Measurements from ENCODE around the gene QRICH1.
A peak's percentile ranks its signal among the peaks of the same experiment; 100 is the strongest.

The QRICH1 gene

DNA sequence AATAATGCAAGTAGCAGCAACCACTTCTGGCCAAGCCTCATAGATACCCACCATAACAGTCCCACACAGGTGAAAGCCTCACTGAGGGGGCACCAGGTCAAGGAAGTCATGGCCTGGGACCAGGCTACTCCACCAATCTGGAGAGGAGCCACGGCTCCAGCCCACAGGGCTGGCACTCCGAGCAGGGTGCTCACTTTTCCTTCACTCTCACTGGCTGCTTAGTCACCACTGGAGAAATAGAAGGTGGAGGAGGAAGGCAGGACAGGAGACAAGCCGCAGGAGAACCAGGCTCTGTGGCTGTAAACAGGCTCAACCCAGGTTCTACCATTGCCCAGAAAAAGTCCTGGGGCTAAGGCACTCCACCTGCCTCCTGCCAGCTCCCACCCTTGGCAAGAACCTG, 25.6 kb upstream of the QRICH1 start:
- DNase-seq = no peak

DNA sequence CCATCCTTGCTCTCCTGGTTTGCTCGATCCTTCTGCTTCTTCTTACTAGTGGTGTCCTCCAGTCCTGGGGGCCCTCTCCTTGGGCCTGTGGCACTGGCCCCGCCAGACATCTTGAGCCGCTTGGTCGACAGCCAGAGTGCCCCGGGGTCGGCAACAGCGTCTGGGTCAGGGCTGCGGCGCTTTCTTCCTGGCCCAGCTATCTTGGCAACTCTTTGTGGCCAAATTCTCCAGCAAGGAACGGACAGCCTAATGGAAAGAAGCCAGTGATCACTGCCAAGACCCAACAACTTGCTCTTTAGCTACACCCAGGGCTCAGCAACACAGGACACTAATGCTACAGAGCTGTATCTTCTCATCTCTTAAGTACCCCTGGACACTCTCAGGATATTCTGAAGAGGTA, 25.2 kb upstream of the QRICH1 start:
- no peak for DNase-seq

DNA sequence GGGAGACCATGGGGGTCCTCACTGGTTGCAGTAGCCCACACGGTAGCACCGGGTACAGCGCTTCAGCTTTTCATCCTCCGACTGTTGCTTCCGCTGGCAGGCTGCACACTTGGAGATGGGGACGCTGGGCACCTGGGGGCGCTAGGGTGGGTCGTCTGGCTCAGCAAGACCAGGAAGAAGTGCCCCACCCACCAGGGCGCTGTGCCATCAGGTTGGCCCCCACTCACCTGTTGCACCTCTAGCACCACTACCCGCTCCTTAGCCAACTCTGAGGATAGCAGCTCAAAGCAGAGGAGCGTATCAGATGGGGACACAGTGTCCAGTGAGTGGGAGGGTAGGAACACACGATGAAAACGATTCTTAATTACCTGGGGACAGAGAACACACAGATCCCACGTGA, 18.4 kb upstream of the QRICH1 start:
- DNase-seq = no peak

DNA sequence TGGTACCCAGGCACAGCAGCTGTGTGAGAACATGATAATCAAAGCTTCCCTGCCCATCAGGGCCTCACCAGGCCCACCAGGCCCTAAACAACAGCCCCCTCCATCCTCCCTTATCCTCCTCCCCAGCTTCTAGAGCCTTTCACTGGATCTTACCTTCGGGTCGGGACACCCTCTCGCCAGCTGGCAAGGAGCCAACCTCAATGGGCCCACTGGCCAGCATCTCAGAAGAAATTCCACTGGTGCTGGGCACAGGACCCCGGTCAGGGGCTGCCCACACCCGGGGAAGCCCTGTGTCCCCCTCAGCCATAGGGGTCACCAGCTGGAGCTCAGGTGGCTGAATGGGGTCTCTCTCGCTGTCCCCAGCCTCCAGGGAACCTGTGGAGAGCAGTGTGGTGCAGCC, 17.5 kb upstream of the QRICH1 start:
- no peak for DNase-seq

DNA sequence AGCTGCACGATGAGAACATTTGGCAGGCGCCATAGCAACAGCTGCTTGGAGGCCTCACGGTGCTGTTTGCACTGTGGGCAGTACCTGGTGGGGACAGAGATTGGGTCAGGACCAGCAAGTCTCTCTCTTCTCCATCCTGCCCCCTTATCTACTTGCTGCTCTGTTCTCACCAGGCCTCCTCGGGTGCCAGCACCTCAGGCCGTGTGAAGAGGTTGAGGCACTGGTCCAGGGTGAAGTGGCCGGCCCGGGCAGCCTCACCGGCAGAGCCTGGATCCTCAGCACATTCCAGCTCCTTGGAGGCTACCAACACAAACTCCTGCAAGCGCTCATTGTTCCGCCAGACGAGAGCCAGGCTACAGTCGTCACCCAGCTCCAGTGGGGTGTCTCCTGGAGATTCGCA, 16.9 kb upstream of the QRICH1 start:
- no peak for DNase-seq

DNA sequence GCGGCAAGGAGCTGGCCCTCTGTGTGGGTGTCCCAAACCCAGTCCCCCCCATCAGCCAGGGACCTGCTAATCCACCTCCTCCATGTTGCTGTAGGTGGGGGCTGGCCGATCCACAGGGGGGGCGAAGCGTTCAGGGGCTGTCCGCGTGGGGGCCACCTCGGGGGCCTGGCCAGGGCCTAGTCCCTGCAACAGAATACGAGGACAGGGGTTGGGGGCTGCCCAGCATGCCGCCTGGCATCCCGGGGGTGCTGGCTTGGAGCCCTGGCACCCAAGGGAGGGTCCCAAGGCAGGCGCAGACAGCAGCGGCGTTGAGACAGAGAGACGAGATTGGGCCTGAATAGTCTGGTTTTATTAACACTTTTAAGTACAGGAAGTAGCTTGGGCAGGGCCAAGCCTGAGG, 14.5 kb upstream of the QRICH1 start:
- no peak for DNase-seq

DNA sequence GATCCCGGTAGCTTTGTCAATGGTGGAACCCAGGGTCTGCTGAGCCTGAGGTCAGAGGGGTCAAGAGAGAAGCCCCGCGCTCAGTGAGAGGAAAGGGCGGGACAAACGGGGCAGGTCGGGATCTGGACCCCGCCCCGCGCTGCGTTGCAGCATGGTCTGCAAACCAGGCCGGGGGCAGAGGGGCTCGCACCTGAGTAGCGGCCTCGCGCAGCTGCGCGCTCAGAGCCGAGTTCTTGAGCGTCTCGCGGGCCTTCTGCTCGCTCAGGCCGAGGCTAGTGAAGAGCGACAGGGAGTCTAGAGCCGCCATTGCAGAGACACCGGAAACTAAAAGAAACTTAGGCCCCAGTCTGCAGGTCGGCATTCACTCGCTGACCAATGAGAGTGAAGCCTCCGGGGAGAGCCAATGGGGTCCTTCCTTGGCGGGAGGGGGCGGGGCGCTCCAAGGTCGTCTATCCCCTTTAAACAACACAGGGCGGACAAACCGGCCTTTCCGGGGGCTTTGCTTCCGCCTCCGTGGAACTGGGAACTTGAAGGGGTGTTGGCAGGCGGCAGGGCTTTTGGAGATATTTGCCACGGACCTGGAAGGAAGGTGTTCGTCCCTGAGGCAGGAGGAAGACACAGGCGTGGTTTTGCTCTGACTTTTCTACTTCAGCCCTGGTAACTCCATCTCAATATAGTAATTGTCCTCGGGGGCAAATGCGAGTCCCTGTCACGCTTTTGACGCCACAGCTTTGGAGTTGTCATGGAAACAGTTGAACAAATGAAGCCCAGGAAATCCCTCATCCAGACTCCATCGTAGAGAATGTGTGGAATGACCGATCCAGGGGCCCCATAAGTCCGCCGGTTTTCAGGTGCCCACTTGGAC, 10.8 kb upstream of the QRICH1 start, which contains the start of gene QARS1:
TSS of gene QARS1 (minus strand) at position 331 of the 865 bp plus-strand sequence. CDS start at position 307, 24 bp downstream.
- peak; percentile 95 for DNase-seq

DNA sequence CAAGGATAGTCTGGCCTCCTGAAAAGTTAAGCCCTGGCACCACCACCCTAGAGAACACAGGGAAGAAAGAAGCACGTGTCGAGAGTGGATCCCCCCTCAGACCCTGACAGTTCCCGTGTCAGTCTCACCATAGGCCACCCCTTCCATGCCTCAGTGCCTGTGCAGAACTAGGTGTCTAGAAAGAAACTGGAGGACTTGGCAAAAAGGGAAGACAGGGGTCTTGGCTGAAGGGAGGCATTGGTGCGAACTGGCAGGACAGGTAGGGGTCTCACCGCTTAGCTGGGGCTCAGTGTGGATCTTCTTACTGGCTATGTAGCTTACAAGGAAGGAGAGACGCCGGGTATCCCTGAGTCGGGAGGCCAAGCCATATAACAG, 10.2 kb upstream of the QRICH1 start:
- DNase-seq = no peak

DNA sequence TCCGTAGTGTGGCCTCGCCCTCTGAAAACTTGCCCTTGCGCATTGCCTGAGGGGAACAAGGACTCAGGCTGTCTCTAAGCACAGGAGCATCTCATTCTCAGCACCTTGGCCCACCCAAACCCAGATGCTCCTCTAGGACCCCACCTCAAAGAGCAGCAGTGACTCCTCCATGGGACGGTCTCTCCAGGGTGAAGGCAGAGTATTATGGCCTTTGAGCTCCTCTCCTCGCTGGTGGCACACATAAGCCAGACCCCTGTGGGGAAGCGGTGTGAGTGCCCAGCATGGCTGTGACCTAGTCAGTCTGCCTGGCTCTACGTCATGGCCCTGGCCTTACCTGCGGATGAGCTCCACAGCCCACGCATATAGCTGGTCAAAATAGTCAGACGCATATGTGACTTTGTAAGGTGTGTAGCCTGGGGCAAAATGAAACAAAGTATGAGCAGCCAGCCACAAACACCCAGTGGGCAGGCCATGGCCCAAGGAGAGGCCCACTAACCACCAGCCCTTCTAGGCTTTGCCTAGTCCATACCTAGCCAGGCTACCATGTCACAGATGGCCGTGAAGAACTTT, 6.3 kb upstream of the QRICH1 start:
- no peak for DNase-seq

DNA sequence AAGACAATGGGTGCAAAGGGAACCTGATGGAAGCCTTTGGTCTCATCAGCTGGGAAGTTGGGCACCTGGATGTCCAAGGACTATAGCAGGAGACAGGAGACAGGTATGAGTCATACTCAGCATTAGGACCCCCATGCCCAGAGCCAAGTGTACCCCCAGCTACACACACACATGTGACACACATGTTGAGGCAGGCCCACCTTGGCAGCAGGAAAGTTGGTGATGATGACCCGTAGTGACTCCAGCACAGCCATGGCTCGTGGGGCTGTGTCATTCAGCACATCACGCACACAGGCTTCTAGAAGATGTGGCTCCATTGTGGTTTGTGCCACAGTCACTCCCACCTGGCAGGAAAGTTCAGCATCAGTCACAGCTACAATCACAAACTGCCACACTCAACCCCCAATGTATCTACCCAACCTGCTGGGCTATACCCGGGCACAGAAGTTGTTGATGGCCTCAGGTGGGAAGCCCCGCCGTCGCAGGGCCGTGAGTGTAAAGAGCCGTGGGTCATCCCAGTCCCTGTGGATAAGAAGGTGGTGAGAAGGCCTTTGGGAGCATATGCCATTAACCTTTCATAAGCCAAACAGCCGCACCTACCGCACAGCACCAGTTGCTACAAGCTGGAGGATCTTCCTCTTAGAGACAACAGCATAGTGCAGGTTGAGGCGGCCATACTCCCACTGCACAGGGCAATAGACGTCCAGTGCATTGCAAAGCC, 5.2 kb upstream of the QRICH1 start:
- DNase-seq = no peak

DNA sequence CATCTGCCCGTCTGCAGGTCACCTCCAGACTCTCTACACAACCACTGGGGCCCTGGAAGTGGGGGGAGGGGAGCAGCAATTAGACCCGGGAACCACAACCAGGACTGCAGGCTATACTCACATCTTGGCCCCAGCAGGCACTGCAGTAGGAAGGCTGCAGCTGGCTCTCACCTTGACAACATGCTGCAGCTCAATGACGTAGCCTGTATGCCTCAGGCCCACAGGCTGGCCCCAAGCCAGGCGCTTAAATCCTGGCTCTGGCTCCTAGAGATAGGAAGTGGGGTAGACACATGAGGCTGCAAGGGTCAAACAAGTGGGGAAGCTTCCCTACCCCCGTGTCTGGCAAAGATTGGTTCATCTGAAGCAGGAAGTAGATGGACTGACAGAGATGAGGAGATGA, 4.6 kb upstream of the QRICH1 start:
- DNase-seq = peak; percentile 75

DNA sequence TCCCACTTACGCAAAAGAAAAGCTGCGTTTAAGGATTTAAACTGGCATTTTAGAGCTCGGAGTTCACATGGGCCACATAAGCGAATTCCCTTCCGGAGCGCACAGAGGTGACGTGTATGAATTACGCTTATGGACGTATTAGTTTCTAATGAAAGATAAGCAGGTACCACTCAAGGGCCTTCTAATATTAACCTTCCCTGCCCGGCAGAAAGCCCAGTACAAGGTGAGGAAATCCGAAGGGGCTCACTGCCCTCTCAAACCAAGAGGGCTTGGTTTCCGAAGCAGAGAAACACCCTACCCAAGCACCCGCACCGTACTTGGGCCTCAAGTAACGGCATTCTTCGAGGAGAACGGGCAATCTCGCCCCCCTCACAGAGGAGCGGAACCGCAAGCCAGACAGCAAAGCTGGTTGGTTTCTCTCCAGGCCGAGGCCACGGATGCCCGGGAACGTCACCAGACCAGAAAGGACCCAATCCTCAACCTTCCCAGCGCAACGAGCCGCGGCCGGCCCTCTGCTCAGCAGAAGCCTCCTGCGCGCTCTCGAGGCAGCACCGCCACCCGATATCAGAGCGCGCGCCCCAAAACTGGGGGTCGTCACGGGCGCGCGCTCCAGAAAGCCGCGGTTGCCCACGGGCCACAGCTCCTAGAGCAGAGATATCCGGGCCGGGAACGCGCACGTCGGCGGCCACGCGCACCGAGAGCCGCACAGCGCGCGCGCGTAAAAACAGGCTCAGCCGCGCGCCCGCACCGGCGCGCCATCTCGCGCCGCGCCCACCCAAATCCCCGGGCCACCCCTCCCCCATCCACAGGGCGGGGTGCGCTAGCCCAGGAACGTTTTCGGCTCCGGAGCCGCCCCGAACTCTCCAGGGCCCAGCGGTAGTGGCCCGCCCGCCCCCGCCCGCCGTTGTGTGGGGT, 676 bp downstream of the QRICH1 start:
- DNase-seq = peak; percentile 88

DNA sequence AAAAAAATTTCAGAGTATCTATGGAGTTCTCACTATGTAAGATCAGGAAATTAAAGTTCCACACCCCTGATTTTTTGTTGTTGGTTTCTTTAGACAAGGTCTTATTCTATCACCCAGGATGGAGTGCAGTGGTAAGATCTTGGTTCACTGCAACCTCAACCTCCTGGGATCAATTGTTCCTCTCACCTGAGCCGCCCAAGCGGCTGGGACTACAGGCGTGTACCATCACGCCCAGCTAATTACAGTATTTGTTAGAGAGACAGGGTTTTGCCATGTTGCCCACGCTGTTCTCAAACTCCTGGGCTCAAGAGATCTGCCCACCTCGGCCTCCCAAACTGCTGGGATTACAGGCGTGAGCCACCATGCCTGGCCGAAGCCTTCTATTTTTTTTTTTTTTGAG, 12.4 kb downstream of the QRICH1 start:
- DNase-seq = no peak

DNA sequence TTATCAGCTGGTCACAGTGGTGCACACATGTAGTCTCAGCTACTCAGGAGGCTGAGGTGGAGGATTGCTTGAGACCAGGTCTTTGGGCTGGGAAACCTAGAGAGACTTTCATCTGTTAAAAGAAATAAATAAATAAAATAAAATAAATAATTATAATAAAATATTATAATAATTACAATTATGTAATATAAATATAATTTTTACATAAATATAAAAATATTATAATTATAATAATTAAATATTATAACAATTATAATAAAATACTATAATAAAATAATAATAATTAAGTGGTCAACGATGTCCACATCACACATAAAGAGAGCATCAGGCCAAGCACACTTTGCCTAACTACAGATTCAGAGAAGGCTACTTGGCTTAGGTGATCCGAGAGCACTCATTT, 14.6 kb downstream of the QRICH1 start:
- DNase-seq = no peak

DNA sequence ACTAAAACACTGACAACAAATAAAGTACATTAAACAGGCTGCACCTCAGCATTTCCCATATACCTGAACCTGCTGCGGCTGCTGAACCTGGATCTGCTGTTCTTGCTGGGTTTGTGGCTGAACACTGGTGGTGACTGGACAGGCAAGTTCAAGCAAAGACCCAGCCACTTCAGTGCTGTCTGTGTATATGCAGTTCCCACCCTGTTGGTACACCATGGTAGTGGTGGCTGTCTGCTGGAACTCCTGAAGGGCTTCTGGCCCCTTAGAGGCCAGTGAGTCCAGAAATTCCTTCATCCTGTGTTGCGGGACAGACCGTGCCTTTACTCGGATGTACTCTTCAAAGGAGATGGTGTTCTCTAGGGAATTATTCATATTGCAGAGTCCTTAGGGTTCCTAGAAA, 17.2 kb downstream of the QRICH1 start:
- DNase-seq = no peak

DNA sequence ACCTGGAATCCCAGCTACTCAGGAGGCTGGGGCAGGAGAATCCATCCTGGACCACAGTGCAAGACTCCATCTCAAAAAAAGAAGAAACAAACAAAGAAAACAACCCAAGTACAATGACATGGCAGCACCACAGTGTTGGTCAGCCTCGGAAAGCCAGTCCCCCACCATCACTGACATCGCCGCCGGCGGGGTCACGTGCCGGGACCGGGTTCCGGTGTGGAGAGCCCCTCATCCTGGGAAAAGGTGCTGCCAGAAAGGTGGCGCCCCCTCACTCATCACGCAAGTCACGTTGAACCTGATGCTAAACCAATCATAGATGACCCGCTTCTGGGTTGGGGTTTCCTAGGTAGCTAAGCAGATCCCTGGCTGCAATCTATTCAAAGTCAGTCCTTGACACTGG, 17.8 kb downstream of the QRICH1 start:
- DNase-seq = no peak

DNA sequence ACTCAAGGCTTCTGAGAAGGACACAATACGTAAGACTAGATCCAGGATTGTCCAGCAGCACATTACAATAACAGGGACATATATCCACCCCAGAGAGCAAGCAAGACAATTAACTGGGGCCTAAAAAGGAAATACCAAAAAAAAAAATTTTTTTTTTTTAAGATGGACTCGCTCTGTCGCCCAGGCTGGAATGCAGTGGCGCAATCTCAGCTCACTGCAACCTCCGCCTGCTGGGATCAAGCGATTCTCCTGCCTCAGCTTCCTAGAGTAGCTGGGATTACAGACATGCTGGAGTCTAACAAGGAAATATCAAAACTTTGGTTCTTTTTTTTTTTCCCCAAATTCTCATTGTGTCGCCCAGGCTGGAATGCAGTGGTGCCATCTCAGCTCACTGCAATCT, 35.9 kb downstream of the QRICH1 start:
- DNase-seq = no peak

DNA sequence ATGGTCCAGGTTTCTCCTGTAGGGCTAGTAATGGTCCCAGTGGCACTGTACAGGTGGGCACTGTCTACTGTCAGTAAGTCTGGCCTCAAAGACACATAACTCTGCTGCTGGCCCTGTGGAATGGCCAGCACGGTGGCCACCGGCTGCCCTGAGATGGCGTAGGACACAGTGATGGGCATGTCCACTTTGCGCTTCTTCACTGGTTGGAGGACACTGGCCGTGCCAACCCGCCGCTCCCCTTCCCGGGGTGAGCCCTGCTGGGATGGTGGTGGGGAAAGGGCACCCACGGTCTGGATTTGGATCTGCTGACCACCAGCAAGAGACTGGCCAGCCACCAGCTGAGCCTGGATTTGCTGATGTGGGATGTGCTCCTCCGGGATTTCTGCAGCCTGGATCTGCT, 36.6 kb downstream of the QRICH1 start:
- no peak for DNase-seq

DNA sequence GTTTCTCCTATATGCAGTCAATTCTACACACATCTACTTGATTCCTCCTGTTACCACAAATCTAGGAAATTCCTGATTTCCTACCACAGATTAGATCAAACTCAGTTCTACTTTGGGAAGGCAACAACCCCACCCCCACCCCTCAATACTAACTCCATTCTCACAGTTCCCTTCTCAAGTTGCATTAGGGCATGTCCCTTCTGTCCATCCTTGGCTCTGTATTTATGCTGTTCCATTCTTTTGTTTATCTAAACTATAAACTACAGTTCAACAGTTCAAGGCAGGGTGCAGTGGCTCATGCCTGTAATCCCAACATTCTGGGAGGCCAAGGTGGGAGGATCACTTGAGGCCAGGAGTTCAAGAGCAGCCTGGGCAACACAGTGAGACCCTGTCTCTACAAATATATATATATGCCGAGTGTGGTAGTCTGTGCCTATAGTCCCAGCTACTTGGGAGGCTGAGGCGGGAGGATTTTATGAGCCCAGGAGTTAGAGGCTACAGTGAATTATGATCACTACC, 39.5 kb downstream of the QRICH1 start:
- DNase-seq = no peak

DNA sequence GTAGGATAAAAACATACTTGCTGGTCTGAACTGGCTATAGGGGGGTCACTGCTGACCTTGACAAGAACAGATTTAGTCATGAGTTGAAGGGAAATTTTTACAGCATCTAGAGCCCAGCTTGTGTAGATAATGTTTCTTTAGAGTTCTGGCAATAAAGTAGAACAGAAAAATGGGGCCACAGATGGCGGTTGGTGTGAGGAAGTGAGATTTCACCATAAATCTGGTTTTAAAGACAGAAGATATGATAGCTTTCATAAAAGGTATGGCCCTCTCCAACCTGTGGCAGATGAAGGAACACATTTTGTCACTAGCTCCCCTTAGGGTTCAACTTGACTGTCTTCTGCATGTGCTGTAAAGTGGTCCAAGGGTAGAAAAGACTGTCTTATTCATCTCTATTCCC, 40.3 kb downstream of the QRICH1 start:
- no peak for DNase-seq

DNA sequence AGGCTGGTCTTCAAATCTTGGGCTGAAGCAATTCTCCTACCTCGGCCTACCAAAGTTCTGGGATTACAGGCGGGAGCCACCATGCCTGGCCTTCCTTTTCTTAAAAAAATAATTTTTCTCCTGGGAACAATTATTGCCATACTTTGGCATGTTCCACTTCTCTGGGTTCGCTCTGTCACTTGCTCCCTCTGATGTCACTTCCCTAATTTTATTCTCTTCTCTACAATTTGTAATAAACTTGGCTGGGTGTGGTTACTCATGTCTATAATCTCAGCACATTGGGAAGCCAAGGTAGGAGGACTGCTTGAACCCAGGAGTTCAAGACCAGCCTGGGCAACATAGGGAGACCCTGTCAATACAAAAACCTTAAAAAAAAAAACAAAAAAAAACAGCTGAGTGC, 58.6 kb downstream of the QRICH1 start:
- DNase-seq = no peak

DNA sequence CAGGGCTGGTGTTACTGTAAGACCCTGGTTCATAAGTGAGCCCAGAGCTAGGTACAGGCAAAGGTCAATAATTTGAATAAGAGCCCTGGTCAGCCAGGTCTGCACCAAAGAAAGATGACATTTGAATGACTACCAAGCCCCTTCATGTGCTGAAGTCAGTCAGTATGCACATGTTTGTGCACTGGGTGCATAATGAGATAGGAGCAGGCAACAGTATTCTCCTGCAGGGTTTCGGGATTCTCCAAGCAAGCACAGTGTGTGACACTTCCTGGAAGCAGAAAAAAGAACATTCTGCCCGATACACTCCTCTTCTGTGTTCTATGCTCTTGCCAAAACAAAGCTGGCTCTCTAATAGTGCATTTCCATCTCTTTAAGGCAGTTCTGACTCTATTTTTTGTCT, 59.2 kb downstream of the QRICH1 start:
- DNase-seq = no peak

Measured in hematopoietic multipotent progenitor cell treated with erythropoietin and hydrocortisone succinate and interleukin-3 and kit ligand, for 8 days (in vitro differentiated cells).